ENCODE data around the gene MT2A.

DNA sequence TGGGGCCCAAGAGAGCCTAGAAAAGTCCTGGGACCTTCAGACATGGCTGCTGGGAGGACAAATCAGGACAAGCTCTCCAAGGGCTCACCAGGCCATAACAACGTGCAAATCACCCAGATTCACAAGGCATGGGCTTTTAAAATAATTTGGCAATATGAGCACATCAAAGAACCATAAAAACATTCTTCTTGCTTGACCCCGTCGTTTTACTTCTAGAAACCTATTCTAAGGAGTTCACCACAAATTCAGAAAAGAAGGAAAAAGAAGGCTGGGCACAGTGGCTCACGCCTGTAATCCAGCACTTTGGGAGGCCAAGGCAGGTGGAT, 31.1 kb upstream of the MT2A start:
- TF ChIP-seq, protein P1, sequence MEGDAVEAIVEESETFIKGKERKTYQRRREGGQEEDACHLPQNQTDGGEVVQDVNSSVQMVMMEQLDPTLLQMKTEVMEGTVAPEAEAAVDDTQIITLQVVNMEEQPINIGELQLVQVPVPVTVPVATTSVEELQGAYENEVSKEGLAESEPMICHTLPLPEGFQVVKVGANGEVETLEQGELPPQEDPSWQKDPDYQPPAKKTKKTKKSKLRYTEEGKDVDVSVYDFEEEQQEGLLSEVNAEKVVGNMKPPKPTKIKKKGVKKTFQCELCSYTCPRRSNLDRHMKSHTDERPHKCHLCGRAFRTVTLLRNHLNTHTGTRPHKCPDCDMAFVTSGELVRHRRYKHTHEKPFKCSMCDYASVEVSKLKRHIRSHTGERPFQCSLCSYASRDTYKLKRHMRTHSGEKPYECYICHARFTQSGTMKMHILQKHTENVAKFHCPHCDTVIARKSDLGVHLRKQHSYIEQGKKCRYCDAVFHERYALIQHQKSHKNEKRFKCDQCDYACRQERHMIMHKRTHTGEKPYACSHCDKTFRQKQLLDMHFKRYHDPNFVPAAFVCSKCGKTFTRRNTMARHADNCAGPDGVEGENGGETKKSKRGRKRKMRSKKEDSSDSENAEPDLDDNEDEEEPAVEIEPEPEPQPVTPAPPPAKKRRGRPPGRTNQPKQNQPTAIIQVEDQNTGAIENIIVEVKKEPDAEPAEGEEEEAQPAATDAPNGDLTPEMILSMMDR (IDR thresholded peaks at IDR 0.05): peak; percentile 32
- TF ChIP-seq EZH2 (IDR thresholded peaks at IDR 0.05; ENCODE audit: borderline replicate concordance, insufficient read depth, low read depth, low read length, poor library complexity, severe bottlenecking): no peak
